CD14-positive monocyte (primary cell): Measurements from ENCODE around the gene KCNIP3. TPM values are rescaled to one million over a fixed set of nuclear protein-coding genes. Genes with fewer than 3 reads are reported as not detected.

ENCODE experiments used
- DNase-seq, 3 donors: peaks; one replicate each; pipeline ENCODE4 v3.0.0-alpha.2; 2011 to 2022
- H2AFZ ChIP-seq: 2 replicates; pipeline ENCODE4 v1.6.0; 2012; ENCODE audit warnings: mild to moderate bottlenecking, low read depth, low read length, inconsistent platforms; ENCODE audit not compliant: insufficient read depth, poor library complexity, severe bottlenecking
- H3K27ac ChIP-seq, 2 donors: 1 replicate in 1 of 2; 2 replicates in 1 of 2; pipeline ENCODE4 v1.5.1; 2012 to 2013; ENCODE audit warnings: low read length in 2 of 2, control low read depth in 1 of 2, inconsistent platforms in 1 of 2, low read depth in 1 of 2, mild to moderate bottlenecking in 1 of 2
- H3K27me3 ChIP-seq, 2 donors: one replicate each; pipeline versions ENCODE4 v1.6.0 to v1.6.1; 2011 to 2013; ENCODE audit warnings: low read length in 2 of 2; ENCODE audit not compliant: control insufficient read depth in 2 of 2, insufficient read depth in 2 of 2
- H3K36me3 ChIP-seq, 2 donors: replicated peaks in 1 of 2; 1 replicate in 1 of 2; 2 replicates in 1 of 2; pipeline versions ENCODE4 v1.5.1 to v1.6.1; 2012 to 2013; ENCODE audit warnings: low read length in 2 of 2, control low read depth in 1 of 2, inconsistent platforms in 1 of 2, mild to moderate bottlenecking in 1 of 2; ENCODE audit not compliant: insufficient read depth in 2 of 2, control insufficient read depth in 1 of 2
- H3K4me1 ChIP-seq, 2 donors: 1 replicate in 1 of 2; 2 replicates in 1 of 2; pipeline versions ENCODE4 v1.5.1 to v1.6.1; 2012 to 2013; ENCODE audit warnings: low read length in 2 of 2, control low read depth in 1 of 2, inconsistent platforms in 1 of 2, mild to moderate bottlenecking in 1 of 2, moderate library complexity in 1 of 2; ENCODE audit not compliant: insufficient read depth in 2 of 2, control insufficient read depth in 1 of 2
- H3K4me2 ChIP-seq: replicated peaks from 2 replicates; pipeline ENCODE3; 2012; ENCODE audit warnings: low read length, moderate library complexity, mild to moderate bottlenecking; ENCODE audit not compliant: poor library complexity, severe bottlenecking; ENCODE audit errors: extremely low read depth
- H3K4me3 ChIP-seq, 3 experiments: fragments of 200-600 bp in 1 of 3; sonication (generic) in 1 of 3; replicated peaks in 1 of 3; 1 replicate in 2 of 3; 2 replicates in 1 of 3; pipeline ENCODE4 v1.5.1; 2011 to 2013; ENCODE audit warnings: low read length in 3 of 3, mild to moderate bottlenecking in 3 of 3, control low read depth in 2 of 3, low read depth in 2 of 3, inconsistent platforms in 1 of 3, moderate library complexity in 1 of 3
- H3K79me2 ChIP-seq: 2 replicates; pipeline ENCODE4 v1.6.0; 2012; ENCODE audit warnings: mild to moderate bottlenecking, control low read depth, inconsistent platforms, low read length, moderate library complexity; ENCODE audit not compliant: insufficient read depth
- H3K9ac ChIP-seq: 2 replicates; pipeline ENCODE4 v1.6.0; 2017; ENCODE audit warnings: low read length, mild to moderate bottlenecking; ENCODE audit not compliant: insufficient read depth, poor library complexity, severe bottlenecking
- H3K9me3 ChIP-seq, 2 donors: replicated peaks in 1 of 2; 1 replicate in 1 of 2; 2 replicates in 1 of 2; pipeline versions ENCODE4 v1.5.1 to v1.6.1; 2012 to 2013; ENCODE audit warnings: low read length in 2 of 2, control low read depth in 1 of 2; ENCODE audit not compliant: control insufficient read depth in 1 of 2, insufficient read depth in 1 of 2
- H4K20me1 ChIP-seq: 2 replicates; pipeline ENCODE4 v1.6.0; 2012; ENCODE audit warnings: mild to moderate bottlenecking, low read length, control low read depth, moderate library complexity; ENCODE audit not compliant: insufficient read depth
- H3K27ac Mint-ChIP-seq, 7 donors: one replicate each; pipeline ENCODE4 v1.8.0; 2020; ENCODE audit warnings: mild to moderate bottlenecking in 7 of 7, mixed read lengths in 7 of 7, moderate library complexity in 6 of 7, inconsistent platforms in 2 of 7
- H3K27me3 Mint-ChIP-seq, 3 donors: one replicate each; pipeline ENCODE4 v1.8.0; 2021 to 2022; ENCODE audit warnings: low read depth in 3 of 3, mild to moderate bottlenecking in 3 of 3, mixed read lengths in 3 of 3, moderate library complexity in 3 of 3, inconsistent platforms in 1 of 3
- H3K36me3 Mint-ChIP-seq, 2 donors: one replicate each; pipeline ENCODE4 v1.8.0; 2020; ENCODE audit warnings: mixed read lengths in 2 of 2, inconsistent platforms in 1 of 2, mild to moderate bottlenecking in 1 of 2
- H3K4me1 Mint-ChIP-seq: one replicate; pipeline ENCODE4 v1.8.0; 2020; ENCODE audit warnings: mild to moderate bottlenecking, mixed read lengths
- H3K4me3 Mint-ChIP-seq, 2 donors: one replicate each; pipeline ENCODE4 v1.8.0; 2020; ENCODE audit warnings: mild to moderate bottlenecking in 2 of 2, mixed read lengths in 2 of 2, moderate library complexity in 1 of 2
- H3K9me3 Mint-ChIP-seq, 7 donors: one replicate each; pipeline ENCODE4 v1.8.0; 2020 to 2022; ENCODE audit warnings: mixed read lengths in 7 of 7, mild to moderate bottlenecking in 6 of 7, moderate library complexity in 6 of 7, inconsistent platforms in 2 of 7
- CTCF ChIP-seq: fragments of 200-600 bp; IDR thresholded peaks from one replicate; pipeline ENCODE4 v1.8.0; 2022; ENCODE audit warnings: antibody characterized with exemption, mild to moderate bottlenecking
- WGBS: methylation state at CpG from one replicate; pipeline ENCODE4 v1.1.5; 2013; ENCODE audit warnings: missing lambda C conversion rate; ENCODE audit not compliant: insufficient coverage; 5-methylcytosine and 5-hydroxymethylcytosine counted together
- intact Hi-C, 2 donors: fragments of 100-400 bp; cut with micrococcal nuclease; formaldehyde crosslinking; loops; one replicate each; pipeline versions ENCODE4 v1.15.0 to v1.15.1; 2023
- polyA plus RNA-seq, 3 donors: library from polyadenylated mRNA; depleted of rRNA in 1 of 3; unstranded in 2 of 3; stranded (reverse) in 1 of 3; fragments of 300-500 nt in 2 of 3; fragments of >200 nt in 1 of 3; fragmentation: Illumina TruSeq in 2 of 3; gene quantifications; 1 replicate in 2 of 3; 2 replicates in 1 of 3; pipeline ENCODE4 v1.2.3, GENCODE V29; 2012 to 2021

Gene KCNIP3
- polyA plus RNA-seq, 3 donors: not detected

- no peak overlapping the region for H3K4me3 ChIP-seq
These were observed 47.5 kb downstream of the KCNIP3 start for GRCh38 chr2:95344656-95345055.

GRCh38 chr2:95345081-95345562 is 48.0 kb downstream of the KCNIP3 start:
- H3K4me2 ChIP-seq: peak overlapping the region; percentile 87

More at GRCh38 chr2:95344656-95345055, 47.5 kb downstream of the KCNIP3 start:
- DNase-seq: no peak
- 100% methylated on average over 2 of the region's 4 CpGs for WGBS
- Mint-ChIP-seq H3K27ac (no peak overlapping the region), H3K27me3 (peaks cover 42 to 64% (median 45%) of the 10 kb centered on the region in 3 donors), H3K4me3 (peak overlapping the region in 1 of 2 donors; percentile 15), H3K9me3 (peaks cover 0 to 8% (median 1%) of the 10 kb centered on the region in 7 donors), H3K4me1 (peaks cover 6% of the 10 kb centered on the region), H3K36me3 (no peaks in the 10 kb centered on the region)
- H3K36me3 ChIP-seq: no peaks in the 10 kb centered on the region
- H3K79me2 ChIP-seq: no peaks in the 10 kb centered on the region
- no peak overlapping the region for H3K27ac ChIP-seq
- H3K9me3 ChIP-seq: no peaks in the 10 kb centered on the region
- intact Hi-C loops: no loop called here
- TF ChIP-seq CTCF: no peak
- H3K9ac ChIP-seq: no peak overlapping the region
- no peaks in the 10 kb centered on the region for H4K20me1 ChIP-seq
- H3K4me2 ChIP-seq: no peak overlapping the region
- H3K27me3 ChIP-seq: peaks cover 8 to 38% of the 10 kb centered on the region in 2 donors
- peak overlapping the region; percentile 81 for H2AFZ ChIP-seq
- H3K4me1 ChIP-seq: peaks cover 8 to 12% of the 10 kb centered on the region in 2 donors

More at GRCh38 chr2:95345081-95345562, 48.0 kb downstream of the KCNIP3 start:
- Histone ChIP-seq H3K27ac (no peak overlapping the region), H3K4me1 (peaks cover 8 to 12% of the 10 kb centered on the region in 2 donors), H3K4me3 (peak overlapping the region in 1 of 3 experiments; percentile 77), H3K79me2 (no peaks in the 10 kb centered on the region), H3K27me3 (peaks cover 8 to 38% of the 10 kb centered on the region in 2 donors), H2AFZ (peak overlapping the region; percentile 81), H3K9me3 (no peaks in the 10 kb centered on the region), H4K20me1 (no peaks in the 10 kb centered on the region), H3K9ac (no peak overlapping the region), H3K36me3 (no peaks in the 10 kb centered on the region)
- peak overlapping the region; percentile 58 to 92 for H3K4me3 Mint-ChIP-seq
- peaks cover 0 to 8% (median 1%) of the 10 kb centered on the region in 7 donors for H3K9me3 Mint-ChIP-seq
- no peaks in the 10 kb centered on the region for H3K36me3 Mint-ChIP-seq
- intact Hi-C loops: no loop called here
- peaks cover 42 to 62% (median 47%) of the 10 kb centered on the region in 3 donors for H3K27me3 Mint-ChIP-seq
- peaks cover 6% of the 10 kb centered on the region for H3K4me1 Mint-ChIP-seq
- H3K27ac Mint-ChIP-seq: no peak overlapping the region
- no peak for TF ChIP-seq CTCF
- 4% methylated on average over 20 of the region's 24 CpGs for WGBS
- DNase-seq: no peak
